DOHH2 (cell line): ENCODE data around the gene CEACAM19.
A peak's percentile ranks its signal among the peaks of the same experiment; 100 is the strongest.
"Not testable (repeated sequence)": the region's sequence is repeated elsewhere in the genome, so short reads cannot be mapped to it uniquely, and the experiment has no call there.

Experiments used
- H3F3A ChIP-seq: fragments of 200-600 bp; sonication (generic), shearing (Covaris generic); 2 replicates; pipeline ENCODE4 v1.6.0; 2016; ENCODE audit warnings: antibody characterized with exemption, mild to moderate bottlenecking; ENCODE audit not compliant: control insufficient read depth, insufficient read depth
- H3K27ac ChIP-seq: fragments of 200-600 bp; sonication (generic); 2 replicates; pipeline ENCODE4 v1.5.1; 2014; ENCODE audit warnings: low read depth, mild to moderate bottlenecking, low read length, moderate library complexity
- H3K27me3 ChIP-seq: fragments of 200-600 bp; sonication (generic); 2 replicates; pipeline ENCODE4 v1.6.1; 2014; ENCODE audit warnings: mild to moderate bottlenecking, low read length, mixed read lengths; ENCODE audit not compliant: control insufficient read depth
- H3K36me3 ChIP-seq: fragments of 200-600 bp; sonication (generic); 2 replicates; pipeline ENCODE4 v1.6.1; 2014; ENCODE audit warnings: mild to moderate bottlenecking, low read length, moderate library complexity, mixed read lengths; ENCODE audit not compliant: control insufficient read depth
- H3K4me1 ChIP-seq: fragments of 200-600 bp; sonication (generic); 2 replicates; pipeline ENCODE4 v1.6.1; 2014; ENCODE audit warnings: mild to moderate bottlenecking, low read length, mixed read lengths; ENCODE audit not compliant: control insufficient read depth
- H3K4me2 ChIP-seq: fragments of 200-600 bp; sonication (generic); 2 replicates; pipeline ENCODE4 v1.6.0; 2014; ENCODE audit warnings: mild to moderate bottlenecking, low read length, moderate library complexity
- H3K4me3 ChIP-seq: fragments of 200-600 bp; sonication (generic); 2 replicates; pipeline ENCODE4 v1.5.1; 2014; ENCODE audit warnings: mild to moderate bottlenecking, low read length, mixed read lengths
- H3K79me2 ChIP-seq: fragments of 200-600 bp; sonication (generic); 2 replicates; pipeline ENCODE4 v1.6.1; 2014; ENCODE audit warnings: mild to moderate bottlenecking, low read length, mixed read lengths; ENCODE audit not compliant: control insufficient read depth
- H3K9me2 ChIP-seq: fragments of 200-600 bp; sonication (generic); replicated peaks from 2 replicates; pipeline ENCODE4 v1.6.1; 2014; ENCODE audit warnings: mild to moderate bottlenecking, low read length, mixed read lengths; ENCODE audit not compliant: control insufficient read depth
- H3K9me3 ChIP-seq: fragments of 200-600 bp; sonication (generic); 2 replicates; pipeline ENCODE4 v1.6.1; 2014; ENCODE audit warnings: antibody characterized with exemption, low read length, mixed read lengths; ENCODE audit not compliant: control insufficient read depth, insufficient read depth
- H4K20me1 ChIP-seq: fragments of 200-600 bp; sonication (generic); 2 replicates; pipeline ENCODE4 v1.6.0; 2014; ENCODE audit warnings: low read depth, mild to moderate bottlenecking, antibody characterized with exemption, low read length, moderate library complexity; ENCODE audit not compliant: control insufficient read depth, insufficient read depth
- EZH2phosphoT487 ChIP-seq: fragments of 200-600 bp; sonication (generic); IDR thresholded peaks from 2 replicates; pipeline ENCODE4 v1.6.1; 2017; ENCODE audit warnings: borderline replicate concordance, mild to moderate bottlenecking, antibody characterized with exemption, low read length, moderate library complexity, mixed read lengths
- TF ChIP-seq, protein P1 (sequence below): fragments of 200-600 bp; sonication (generic); IDR thresholded peaks from one replicate; pipeline ENCODE4 v1.5.1; 2014; ENCODE audit warnings: antibody characterized with exemption, mild to moderate bottlenecking, low read depth, low read length; ENCODE audit not compliant: poor library complexity, severe bottlenecking

The CEACAM19 gene

DNA sequence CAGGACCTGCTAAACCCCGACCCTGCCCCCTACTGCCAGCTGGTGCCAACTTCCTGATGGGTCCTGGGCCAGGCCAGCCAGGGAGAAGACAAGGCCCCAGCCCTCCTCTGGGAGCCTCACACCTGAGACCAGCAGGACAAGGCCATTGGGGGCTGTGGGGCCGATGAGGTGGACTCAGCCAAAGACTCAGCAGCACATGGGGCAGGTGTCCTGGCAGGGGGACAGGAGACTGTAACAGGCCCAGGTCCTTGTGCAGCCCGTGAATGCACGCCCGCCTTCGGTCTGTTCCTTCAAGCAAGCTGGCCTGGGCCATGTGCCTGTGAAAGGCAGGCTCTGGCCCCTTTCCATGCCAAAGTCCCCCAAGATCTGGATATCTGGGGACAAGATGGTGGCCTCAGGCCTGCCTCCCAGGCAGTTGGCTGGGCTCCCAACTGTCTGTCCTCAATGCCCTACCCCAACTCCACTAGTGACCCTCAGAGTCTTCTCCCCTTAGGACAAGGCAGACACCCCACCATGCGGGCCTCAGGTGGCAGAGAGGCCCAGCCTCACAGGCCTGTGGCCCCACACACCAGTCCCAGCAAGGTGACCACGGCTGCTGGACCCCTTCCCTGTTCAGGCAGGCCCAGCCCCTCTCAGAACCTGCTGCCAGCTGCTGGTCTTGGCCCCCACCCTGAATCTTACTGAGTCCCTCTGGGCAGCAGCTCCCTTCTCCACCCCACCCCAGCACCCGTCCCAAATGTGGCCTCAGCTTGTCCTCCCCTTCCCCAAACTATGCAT, 12.3 kb downstream of the CEACAM19 start:
- no peaks in the 10 kb centered on the region for H3K9me3 ChIP-seq
- no peaks in the 10 kb centered on the region for H3K36me3 ChIP-seq
- H3K27me3 ChIP-seq, result peaks cover 11% of the 10 kb centered on the region
- no peaks in the 10 kb centered on the region for H4K20me1 ChIP-seq
- H3K27ac ChIP-seq, result no peak overlapping the region
- peaks cover 19% of the 10 kb centered on the region for H3K4me1 ChIP-seq
- H3F3A ChIP-seq, result no peaks in the 10 kb centered on the region
- TF ChIP-seq EZH2phosphoT487, result no peak
- TF ChIP-seq, protein P1, sequence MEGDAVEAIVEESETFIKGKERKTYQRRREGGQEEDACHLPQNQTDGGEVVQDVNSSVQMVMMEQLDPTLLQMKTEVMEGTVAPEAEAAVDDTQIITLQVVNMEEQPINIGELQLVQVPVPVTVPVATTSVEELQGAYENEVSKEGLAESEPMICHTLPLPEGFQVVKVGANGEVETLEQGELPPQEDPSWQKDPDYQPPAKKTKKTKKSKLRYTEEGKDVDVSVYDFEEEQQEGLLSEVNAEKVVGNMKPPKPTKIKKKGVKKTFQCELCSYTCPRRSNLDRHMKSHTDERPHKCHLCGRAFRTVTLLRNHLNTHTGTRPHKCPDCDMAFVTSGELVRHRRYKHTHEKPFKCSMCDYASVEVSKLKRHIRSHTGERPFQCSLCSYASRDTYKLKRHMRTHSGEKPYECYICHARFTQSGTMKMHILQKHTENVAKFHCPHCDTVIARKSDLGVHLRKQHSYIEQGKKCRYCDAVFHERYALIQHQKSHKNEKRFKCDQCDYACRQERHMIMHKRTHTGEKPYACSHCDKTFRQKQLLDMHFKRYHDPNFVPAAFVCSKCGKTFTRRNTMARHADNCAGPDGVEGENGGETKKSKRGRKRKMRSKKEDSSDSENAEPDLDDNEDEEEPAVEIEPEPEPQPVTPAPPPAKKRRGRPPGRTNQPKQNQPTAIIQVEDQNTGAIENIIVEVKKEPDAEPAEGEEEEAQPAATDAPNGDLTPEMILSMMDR, result no peak
- no peak overlapping the region for H3K4me2 ChIP-seq
- no peaks in the 10 kb centered on the region for H3K79me2 ChIP-seq
- H3K9me2 ChIP-seq, result no peaks in the 10 kb centered on the region
- no peak overlapping the region for H3K4me3 ChIP-seq

DNA sequence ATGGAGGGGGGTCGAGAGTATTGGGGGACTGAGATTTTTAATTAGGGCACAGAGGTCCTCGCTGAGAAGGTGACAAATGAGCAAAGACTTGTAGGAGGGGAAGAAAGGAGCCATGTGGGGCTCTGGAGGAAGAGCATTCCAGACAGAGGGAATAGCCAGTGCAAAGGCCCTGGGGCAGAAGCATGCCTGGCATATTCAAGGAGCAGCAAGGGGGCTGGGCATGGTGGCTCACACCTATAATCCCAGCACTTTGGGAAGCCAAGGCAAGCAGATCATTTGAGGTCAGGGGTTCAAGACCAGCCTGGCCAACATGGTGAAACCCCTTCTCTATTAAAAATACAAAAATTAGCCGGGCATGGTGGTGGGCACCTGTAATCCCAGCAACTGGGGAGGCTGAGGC, 13.1 kb downstream of the CEACAM19 start:
- H3F3A ChIP-seq, H3K9me2 ChIP-seq, H3K4me2 ChIP-seq, H3K79me2 ChIP-seq, H3K36me3 ChIP-seq, H4K20me1 ChIP-seq, H3K27ac ChIP-seq, H3K9me3 ChIP-seq, H3K4me3 ChIP-seq: not testable (repeated sequence)
- peaks cover 19% of the 10 kb centered on the region for H3K4me1 ChIP-seq
- peaks cover 11% of the 10 kb centered on the region for H3K27me3 ChIP-seq

DNA sequence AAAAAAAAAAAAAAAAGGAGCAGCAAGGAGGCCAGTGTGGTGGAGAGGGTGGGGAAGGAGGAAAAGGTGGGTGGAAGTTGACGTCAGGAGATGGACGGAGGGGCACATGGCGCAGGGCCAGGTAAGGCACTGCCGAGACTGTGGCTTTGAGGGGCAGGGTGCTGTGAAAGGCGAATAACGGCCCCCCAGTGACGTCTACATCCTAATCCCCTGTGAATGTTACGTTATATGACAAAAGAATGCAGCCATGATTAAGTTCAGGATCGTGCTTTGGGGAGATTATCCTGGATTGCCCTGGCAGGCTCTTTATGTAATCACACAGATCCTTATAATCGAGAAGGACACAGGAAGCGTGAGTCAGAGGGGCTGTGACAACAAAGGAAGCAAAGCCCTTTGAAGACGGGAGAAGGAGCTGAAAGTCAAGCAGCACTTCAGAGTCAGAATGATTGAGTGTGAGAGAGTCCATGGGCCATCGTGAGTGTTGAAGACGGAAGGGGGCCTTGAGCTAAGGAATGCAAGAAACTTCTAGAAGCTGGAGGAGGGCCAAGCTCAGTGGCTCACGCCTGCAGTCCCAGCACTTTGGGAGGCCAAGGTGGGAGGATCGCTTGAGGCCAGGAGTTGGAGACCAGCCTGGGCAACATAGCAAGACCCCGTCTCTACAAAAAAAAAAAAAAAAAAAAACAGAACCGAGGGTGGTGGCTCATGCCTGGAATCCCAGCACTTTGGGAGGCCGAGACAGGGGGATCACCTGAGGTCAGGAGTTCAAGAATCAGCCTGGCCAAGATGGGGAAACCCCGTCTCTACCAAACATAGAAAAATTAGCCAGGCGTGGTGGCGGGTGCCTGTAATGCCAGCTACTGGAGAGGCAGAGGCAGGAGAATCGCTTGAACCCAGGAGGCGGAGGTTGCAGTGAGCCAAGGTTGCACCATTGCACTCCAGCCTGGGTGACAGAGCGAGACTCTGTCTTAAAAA, 13.9 kb downstream of the CEACAM19 start:
- Histone ChIP-seq H4K20me1 (no peaks in the 10 kb centered on the region), H3K79me2 (no peaks in the 10 kb centered on the region), H3K27me3 (peaks cover 11% of the 10 kb centered on the region), H3K4me1 (peaks cover 19% of the 10 kb centered on the region), H3K36me3 (no peaks in the 10 kb centered on the region), H3K4me2 (peak overlapping the region; percentile 60), H3K4me3 (peak overlapping the region; percentile 56), H3K9me3 (no peaks in the 10 kb centered on the region), H3F3A (no peaks in the 10 kb centered on the region), H3K27ac (no peak overlapping the region), H3K9me2 (no peaks in the 10 kb centered on the region)
- TF ChIP-seq, protein P1, result no peak
- no peak for TF ChIP-seq EZH2phosphoT487
